WI38 (cell line): ENCODE data around the gene SEC14L2.

Experiments used
- H3K4me3 ChIP-seq: 2 replicates; pipeline ENCODE4 v1.5.1; 2011; ENCODE audit warnings: low read depth, mild to moderate bottlenecking, control low read depth, low read length
- CTCF ChIP-seq: IDR thresholded peaks from 2 replicates; pipeline ENCODE4 v1.5.1; 2012; ENCODE audit warnings: low read depth, mild to moderate bottlenecking, control low read depth, low read length

The SEC14L2 gene

GRCh38 chr22:30370641-30371230 is 26.1 kb upstream of the SEC14L2 start:
- H3K4me3 ChIP-seq: no peak overlapping the region
- TF ChIP-seq CTCF: no peak

GRCh38 chr22:30371321-30371720 is 25.5 kb upstream of the SEC14L2 start:
- H3K4me3 ChIP-seq: no peak overlapping the region
- no peak for TF ChIP-seq CTCF

GRCh38 chr22:30371981-30372380 is 24.8 kb upstream of the SEC14L2 start:
- no peak for TF ChIP-seq CTCF
- no peak overlapping the region for H3K4me3 ChIP-seq

GRCh38 chr22:30372915-30373314 is 23.9 kb upstream of the SEC14L2 start:
- H3K4me3 ChIP-seq: no peak overlapping the region
- TF ChIP-seq CTCF: no peak

GRCh38 chr22:30373331-30374325 is 23.2 kb upstream of the SEC14L2 start:
- no peak for TF ChIP-seq CTCF
- no peak overlapping the region for H3K4me3 ChIP-seq

GRCh38 chr22:30375312-30375849 is 21.4 kb upstream of the SEC14L2 start:
- no peak for TF ChIP-seq CTCF
- no peak overlapping the region for H3K4me3 ChIP-seq

GRCh38 chr22:30380011-30380410 is 16.8 kb upstream of the SEC14L2 start:
- H3K4me3 ChIP-seq: no peak overlapping the region
- TF ChIP-seq CTCF: no peak
